DMS153 treated with DMSO at 0.1 percent for 48 hours (cell line): ENCODE measurements around the gene DDIT4.
"Not testable (repeated sequence)": the region's sequence is repeated elsewhere in the genome, so short reads cannot be mapped to it uniquely, and the experiment has no call there.

ENCODE experiments used
- DNase-seq: peaks from one replicate; lab custom pipeline; 2025; ENCODE audit not compliant: unreplicated experiment; lab: John Stamatoyannopoulos, UW

The DDIT4 gene

GRCh38 chr10:72292223-72292691 lies 18.5 kb downstream of the DDIT4 start:
- no peak for DNase-seq

DNA sequence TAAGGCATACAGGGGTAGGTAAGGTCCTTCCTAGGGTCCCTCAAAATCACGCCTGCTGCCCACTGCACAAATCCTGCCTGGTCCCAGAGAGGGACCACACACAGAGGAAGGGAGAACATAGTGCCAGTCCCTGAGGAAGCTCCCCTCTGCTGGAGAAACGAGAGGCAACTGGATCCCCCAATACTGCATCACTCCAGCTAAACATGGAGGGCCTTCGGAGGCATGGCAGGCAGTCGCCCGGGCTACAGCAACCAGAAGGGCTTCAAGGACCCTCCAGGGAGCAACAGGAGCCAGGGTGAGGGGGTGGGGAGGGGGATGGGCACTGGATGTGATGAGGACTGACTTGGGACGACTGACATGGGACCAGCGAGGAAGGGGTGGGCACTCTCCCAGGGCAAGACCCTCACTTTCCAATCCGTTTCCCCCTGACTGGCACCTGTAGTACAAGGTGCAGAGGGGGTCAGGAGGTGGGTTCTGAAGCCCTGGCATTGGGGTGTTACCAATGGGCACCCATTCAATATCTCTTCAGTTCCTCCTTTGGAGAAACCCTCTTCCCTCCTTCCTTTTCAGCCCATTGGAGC lies 21.7 kb downstream of the DDIT4 start:
- no peak for DNase-seq

GRCh38 chr10:72296829-72297280 lies 23.1 kb downstream of the DDIT4 start:
- DNase-seq = not testable (repeated sequence)

- no peak for DNase-seq
Measured at GRCh38 chr10:72297281-72297804, 23.6 kb downstream of the DDIT4 start.

DNA sequence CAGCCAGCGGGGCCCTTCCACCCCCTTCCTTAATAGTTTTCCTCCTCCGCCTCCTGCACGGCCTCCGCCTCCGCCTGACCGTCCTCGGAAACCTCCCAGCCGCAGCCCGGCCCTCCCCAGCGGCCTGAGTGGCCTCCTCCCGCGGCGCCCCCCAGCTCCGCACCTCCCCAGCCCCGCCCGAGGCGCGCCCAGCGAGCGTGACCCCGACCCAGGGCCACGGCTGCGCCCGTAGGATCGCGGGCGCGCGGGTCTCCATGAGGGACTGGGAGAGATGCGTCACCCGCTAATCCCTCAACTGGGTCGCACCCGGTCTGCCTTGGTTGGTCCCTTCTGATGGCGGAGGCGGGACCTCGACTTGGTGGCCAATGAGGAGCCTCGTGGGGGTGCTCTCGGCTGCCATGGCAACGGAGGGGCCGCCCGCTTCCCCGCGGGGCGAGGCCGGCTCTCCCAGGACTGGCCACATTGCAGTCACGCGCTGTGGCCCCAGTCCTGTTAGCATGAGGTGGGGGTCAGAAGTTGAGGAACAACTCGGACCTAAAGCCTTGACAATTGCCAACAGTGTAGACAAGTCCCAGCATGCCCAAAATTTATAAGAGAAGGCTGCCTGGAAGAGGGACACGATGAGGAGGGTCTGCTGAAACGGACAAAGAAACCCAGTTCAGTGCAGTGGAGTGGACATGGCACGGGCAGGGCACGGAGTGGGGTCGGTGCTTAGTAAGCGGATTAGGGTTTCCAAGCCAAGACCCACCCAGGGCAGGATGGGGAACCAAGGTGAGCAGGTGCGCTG lies 24.3 kb downstream of the DDIT4 start:
- DNase-seq = peak; percentile 85

DNA sequence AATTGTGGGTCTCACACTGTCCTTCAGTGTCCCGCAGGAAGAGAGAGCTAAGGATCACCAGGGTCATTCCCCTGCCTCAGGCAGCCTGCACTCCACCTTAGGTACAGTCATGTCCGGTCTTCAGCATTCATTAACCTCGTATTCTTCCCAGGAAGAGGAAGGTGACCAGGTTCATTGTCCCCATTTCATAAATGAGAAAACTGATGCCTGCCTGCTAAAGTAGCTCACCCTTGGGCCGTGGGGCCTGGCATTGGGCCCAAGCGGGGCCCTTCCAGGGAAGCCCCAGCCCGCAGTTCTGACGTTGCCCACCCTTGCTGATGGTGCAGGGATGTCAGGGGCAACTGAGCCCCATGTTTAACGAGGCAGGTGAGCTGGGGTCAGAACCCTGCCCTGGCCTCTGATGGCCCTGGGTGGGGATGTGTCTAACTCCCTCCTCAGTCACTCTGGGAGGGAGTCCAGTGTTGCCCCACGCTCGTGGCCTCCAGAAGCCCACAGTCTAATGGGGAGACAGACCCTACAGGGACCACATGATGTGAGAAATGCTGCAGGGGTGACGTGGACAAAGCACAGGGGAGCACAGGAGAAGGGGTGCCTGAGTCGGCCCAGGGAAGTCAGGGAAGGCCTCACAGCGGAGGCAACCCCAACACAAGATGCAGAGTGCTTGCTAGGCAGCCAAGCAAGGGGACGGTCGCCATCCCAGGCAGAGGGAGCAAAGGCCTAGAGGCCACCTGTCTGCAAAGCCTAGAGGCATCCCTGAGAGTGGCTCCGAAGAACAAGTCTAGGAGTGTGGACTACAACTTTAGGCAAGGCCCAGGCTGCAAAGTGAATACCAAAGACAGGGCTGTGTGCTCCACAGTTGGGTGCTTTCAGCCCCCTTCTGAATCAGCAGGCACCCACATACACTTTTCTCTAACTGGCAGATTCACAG lies 25.1 kb downstream of the DDIT4 start:
- no peak for DNase-seq

- no peak for DNase-seq
Measured at GRCh38 chr10:72303424-72304128, 29.9 kb downstream of the DDIT4 start.

DNA sequence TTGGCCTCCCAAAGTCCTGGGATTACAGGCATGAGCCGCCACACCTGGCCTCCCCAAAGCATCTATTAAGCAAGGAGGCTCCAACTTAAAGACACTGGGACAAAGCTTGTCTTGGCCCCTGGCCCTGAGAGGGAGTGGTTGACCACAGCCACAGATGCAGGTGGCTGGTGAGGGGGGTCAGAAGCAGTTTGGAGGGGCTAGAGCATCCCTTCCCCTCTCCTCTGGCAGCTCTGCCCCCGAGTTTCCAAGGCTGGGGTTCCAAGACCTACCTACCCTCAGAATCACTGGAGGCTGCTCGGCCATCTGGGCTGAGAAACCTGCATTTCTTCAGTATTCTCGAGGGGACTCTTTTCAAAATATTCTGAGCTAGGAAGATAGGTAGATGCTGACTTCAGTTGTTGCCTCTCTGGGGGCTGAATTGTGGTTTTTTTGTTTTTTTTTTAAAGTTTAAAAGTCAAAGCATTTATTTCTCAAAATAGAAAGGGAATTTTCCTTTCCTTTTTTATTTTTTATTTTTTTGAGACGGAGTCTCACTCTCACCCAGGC lies 32.6 kb downstream of the DDIT4 start:
- no peak for DNase-seq

DNA sequence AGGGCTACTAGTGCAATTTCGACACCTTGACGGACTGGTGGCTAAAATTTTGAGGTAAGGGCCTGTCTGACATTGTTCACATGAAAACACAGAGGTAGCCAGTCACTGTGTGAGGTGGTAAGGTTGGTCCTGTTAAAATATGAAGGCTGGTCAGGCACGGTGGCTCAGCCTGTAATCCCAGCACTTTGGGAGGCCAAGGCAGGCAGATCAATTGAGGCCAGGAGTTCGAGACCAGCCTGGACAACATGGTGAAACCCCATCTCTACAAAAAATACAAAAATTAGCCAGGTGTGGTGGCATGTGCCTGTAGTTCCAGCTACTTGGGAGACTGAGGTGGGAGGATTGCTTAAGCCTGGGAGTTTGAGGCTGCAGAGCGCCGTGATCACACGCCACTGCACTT lies 34.0 kb downstream of the DDIT4 start:
- DNase-seq = not testable (repeated sequence)

- no peak for DNase-seq
Measured at GRCh38 chr10:72308320-72308987, 34.7 kb downstream of the DDIT4 start.

DNA sequence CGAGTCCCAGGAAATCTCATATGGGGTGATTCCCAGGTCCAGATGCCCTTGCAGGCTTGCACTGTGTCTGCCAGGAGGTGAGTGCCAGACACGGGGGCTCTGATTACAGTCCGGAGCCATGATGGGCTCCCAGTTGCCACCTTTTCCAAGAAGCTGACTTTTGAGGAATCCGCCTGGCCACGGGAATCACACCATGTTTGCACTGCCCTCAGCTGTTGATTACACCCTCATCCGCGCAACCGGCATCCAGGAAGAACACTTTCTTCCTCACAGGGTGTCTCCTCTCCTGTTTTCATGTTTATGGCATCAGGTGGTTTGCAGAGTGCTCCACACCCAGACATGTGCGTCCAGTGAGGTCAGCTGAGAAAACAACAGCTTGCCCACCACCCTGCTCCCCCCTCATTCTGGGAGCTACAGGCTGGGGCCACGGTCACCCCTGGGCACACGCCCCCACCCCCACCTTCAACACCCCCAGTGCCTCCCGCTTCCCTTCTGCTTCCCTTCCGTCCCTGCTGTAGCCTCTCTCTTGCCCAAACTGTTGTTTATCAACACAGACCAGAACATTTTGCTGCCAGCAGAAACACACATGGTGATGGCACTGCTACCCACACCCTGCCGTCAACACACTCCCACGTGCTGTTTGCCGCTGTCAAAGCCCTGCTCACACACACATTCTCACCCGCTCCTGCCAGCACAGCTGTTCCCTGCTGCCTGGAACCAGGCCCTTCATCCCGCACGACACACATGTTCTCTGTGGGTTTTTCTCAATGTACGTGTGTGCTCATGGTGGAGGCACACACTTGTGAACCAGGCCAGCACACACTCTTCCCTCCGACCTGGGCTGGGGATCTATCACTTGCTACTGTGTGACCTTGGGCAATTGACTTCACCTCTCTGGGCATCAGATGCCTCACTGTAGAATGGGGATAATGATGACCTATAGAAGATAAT lies 35.8 kb downstream of the DDIT4 start:
- no peak for DNase-seq

DNA sequence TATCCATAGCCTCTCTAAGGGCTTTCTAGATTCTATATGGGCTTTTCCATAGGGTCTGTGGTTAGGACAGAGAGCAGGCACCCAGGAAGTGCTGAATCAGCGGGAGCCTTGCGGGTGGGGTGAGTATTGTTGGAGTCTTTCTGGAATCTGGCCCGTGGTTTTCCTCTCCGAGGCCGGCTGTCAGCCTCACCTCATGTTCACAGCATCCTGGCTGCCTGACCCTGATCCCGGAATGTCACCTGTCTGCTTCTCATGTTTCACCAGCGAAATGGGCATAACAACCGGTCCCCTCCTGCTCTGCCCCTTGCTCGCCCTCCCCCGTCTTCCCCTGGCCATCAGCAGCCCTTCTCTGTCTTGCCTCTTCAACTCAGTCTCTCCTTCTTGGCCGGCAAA lies 36.5 kb downstream of the DDIT4 start:
- no peak for DNase-seq

GRCh38 chr10:72310636-72311035 lies 36.9 kb downstream of the DDIT4 start:
- DNase-seq = no peak

- no peak for DNase-seq
Measured at GRCh38 chr10:72311667-72312066, 37.9 kb downstream of the DDIT4 start.

DNA sequence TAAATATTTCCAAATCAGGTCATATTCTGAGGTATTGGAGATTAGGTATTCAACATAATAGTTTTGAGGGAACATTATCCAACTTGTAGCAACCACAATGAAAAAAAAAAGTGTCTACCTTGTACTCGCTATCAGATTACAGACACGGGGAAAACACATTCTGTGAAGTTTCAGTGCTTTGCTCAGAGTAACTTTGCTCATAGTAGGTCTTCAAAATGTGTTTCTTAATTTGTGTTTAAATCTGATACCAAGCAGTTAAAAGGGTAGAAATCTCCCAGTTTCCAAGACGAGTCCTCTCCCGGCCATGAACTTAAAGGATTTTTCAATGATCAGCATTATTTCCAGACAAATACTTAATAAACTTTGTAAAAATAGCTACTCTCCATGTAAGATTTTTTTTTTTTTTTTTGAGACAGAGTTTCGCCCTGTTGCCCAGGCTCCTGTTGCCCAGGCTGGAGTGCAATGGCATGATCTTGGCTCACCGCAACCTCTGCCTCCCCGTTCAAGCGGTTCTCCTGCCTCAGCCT lies 39.2 kb downstream of the DDIT4 start:
- DNase-seq = no peak

- no peak for DNase-seq
Measured at GRCh38 chr10:72314263-72314662, 40.5 kb downstream of the DDIT4 start.

DNA sequence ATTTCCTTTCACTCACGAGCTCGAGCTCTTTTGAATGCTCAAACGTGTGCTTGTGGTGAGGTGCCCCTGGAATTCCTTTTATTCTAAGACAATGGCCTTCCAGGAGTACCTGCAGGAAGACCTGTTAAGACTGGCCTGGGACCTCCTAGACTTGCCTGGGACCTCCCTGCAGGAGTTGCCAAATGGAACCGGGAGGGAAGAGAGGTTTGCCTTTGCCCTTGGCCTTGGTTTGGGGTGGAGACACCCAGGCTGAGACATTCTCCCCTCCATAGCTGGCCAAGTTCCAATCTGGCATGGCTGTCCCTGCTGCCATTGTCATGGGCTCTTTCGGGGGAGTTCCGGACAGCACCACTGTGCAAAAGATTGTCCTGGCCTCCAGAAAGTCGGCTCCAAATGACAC lies 41.3 kb downstream of the DDIT4 start:
- DNase-seq = no peak

- DNase-seq = no peak
Measured at GRCh38 chr10:72315611-72316385, 42.1 kb downstream of the DDIT4 start.
